Left lung (tissue), 10 donors: Measurements from ENCODE around the gene WHAMM. TPM values are rescaled to one million over a fixed set of nuclear protein-coding genes. Genes with fewer than 3 reads are reported as not detected.

Source experiments
- ATAC-seq: fragments of 200-7000 bp; cut with Tn5 transposase; one replicate; pipeline ENCODE4 v1.9.1; 2020; ENCODE audit warnings: moderate library complexity
- DNase-seq, 4 donors: peaks; one replicate each; pipeline ENCODE4 v3.0.0-alpha.2; 2013 to 2020
- H3K27ac ChIP-seq, 2 donors: fragments of 200-600 bp; sonication (generic) in 1 of 2; one replicate each; pipeline versions ENCODE4 v1.5.0 to v1.8.0; 2020 to 2021
- H3K27me3 ChIP-seq, 2 donors: fragments of 200-600 bp; sonication (generic) in 1 of 2; one replicate each; pipeline versions ENCODE4 v1.5.0 to v1.8.0; 2020 to 2021
- H3K36me3 ChIP-seq, 2 donors: fragments of 200-600 bp; sonication (generic) in 1 of 2; one replicate each; pipeline versions ENCODE4 v1.5.0 to v1.8.0; 2020 to 2021
- H3K4me1 ChIP-seq, 2 donors: fragments of 200-600 bp; one replicate each; pipeline ENCODE4 v1.8.0; 2021
- H3K4me3 ChIP-seq, 2 donors: fragments of 200-600 bp; sonication (generic) in 1 of 2; one replicate each; pipeline versions ENCODE4 v1.5.0 to v1.8.0; 2020 to 2021; ENCODE audit warnings: mild to moderate bottlenecking in 1 of 2
- H3K9me3 ChIP-seq, 2 donors: fragments of 200-600 bp; sonication (generic) in 1 of 2; one replicate each; pipeline versions ENCODE4 v1.5.0 to v1.8.0; 2020 to 2021
- intact Hi-C, 2 donors: fragments of 100-400 bp; cut with DNase I; formaldehyde crosslinking; loops; one replicate each; pipeline versions ENCODE4 v1.11.2 to v1.14.2; 2022
- polyA plus RNA-seq, 6 donors: library from polyadenylated mRNA; unstranded; fragments of 120-200 nt; gene quantifications; one replicate each; pipeline ENCODE4 v1.2.1, GENCODE V29; 2013; ENCODE audit not compliant: insufficient read length in 6 of 6
- total RNA-seq, 2 donors: library from RNA; stranded (reverse); fragmentation: NEBNext Ultra II Directional; extraction: Animal tissue kit (Norgen Biotek cat#: 25700); gene quantifications; one replicate each; pipeline ENCODE4 v1.2.1, GENCODE V29; 2021
- TF ChIP-seq, protein P1 (sequence below), 2 donors: fragments of 200-600 bp; sonication (generic) in 1 of 2; IDR thresholded peaks; one replicate each; pipeline versions ENCODE4 v1.5.0 to v1.8.0; 2021; ENCODE audit warnings: antibody characterized with exemption in 2 of 2
- donor health status: DM: no; HTN: yes; CAD: no.
- donor health status: DM: no; HTN: no; CAD: no.

WHAMM gene
- total and polyA plus RNA-seq, 8 donors = 9.3 to 15.8 (median 13.4) TPM

DNA sequence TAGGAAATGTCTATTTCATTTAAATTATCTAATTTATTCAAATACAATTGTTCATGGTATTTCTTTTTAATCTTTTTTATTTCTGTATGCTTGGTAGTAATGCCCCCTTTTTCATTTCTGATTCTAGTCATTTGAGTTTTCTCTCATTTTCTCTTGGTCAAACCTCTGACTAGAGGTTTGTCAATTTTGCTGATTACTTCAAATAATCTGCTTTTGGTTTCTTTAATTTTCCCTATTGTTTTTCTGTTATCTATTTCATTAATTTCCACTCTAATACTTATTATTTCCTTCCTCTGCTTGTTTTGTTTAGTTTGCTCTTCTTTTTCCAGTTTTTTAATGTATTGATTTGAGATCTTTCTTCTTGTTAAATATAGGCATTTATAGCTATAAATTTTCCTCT is 15.7 kb upstream of the WHAMM start:
- no peaks in the 10 kb centered on the region for H3K9me3 ChIP-seq
- H3K36me3 ChIP-seq = no peaks in the 10 kb centered on the region
- no peak overlapping the region for H3K27ac ChIP-seq
- DNase-seq (no peak), ATAC-seq (no peak)
- intact Hi-C loops = no loop called here
- no peaks in the 10 kb centered on the region for H3K4me1 ChIP-seq
- no peaks in the 10 kb centered on the region for H3K27me3 ChIP-seq
- no peak overlapping the region for H3K4me3 ChIP-seq
- TF ChIP-seq, protein P1, sequence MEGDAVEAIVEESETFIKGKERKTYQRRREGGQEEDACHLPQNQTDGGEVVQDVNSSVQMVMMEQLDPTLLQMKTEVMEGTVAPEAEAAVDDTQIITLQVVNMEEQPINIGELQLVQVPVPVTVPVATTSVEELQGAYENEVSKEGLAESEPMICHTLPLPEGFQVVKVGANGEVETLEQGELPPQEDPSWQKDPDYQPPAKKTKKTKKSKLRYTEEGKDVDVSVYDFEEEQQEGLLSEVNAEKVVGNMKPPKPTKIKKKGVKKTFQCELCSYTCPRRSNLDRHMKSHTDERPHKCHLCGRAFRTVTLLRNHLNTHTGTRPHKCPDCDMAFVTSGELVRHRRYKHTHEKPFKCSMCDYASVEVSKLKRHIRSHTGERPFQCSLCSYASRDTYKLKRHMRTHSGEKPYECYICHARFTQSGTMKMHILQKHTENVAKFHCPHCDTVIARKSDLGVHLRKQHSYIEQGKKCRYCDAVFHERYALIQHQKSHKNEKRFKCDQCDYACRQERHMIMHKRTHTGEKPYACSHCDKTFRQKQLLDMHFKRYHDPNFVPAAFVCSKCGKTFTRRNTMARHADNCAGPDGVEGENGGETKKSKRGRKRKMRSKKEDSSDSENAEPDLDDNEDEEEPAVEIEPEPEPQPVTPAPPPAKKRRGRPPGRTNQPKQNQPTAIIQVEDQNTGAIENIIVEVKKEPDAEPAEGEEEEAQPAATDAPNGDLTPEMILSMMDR (IDR thresholded peaks at IDR 0.05) = no peak

DNA sequence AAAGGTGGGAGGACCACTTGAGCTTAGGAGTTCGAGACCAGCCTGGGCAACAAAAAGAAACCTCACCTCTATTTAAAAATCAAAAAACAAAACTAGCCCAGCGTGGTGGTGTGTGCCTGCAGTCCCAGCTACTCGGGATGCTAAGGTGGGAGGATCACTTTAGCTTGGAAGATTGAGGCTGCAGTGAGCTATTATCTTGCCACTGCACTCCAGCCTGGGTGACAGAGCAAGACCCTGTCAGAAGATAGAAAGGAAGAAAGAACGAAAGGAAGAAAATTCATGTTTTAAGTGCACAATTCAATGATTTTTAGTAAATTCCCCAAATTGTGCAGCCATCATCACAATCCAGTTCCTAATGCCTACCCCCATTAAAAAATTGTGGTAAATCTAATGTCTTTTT is 11.3 kb upstream of the WHAMM start:
- no peak overlapping the region for H3K27ac ChIP-seq
- intact Hi-C loops = no loop called here
- H3K4me1 ChIP-seq = no peaks in the 10 kb centered on the region
- no peaks in the 10 kb centered on the region for H3K36me3 ChIP-seq
- TF ChIP-seq, protein P1 (IDR thresholded peaks at IDR 0.05) = no peak
- ATAC-seq (no peak), DNase-seq (no peak)
- H3K27me3 ChIP-seq = no peaks in the 10 kb centered on the region
- no peaks in the 10 kb centered on the region for H3K9me3 ChIP-seq
- no peak overlapping the region for H3K4me3 ChIP-seq

DNA sequence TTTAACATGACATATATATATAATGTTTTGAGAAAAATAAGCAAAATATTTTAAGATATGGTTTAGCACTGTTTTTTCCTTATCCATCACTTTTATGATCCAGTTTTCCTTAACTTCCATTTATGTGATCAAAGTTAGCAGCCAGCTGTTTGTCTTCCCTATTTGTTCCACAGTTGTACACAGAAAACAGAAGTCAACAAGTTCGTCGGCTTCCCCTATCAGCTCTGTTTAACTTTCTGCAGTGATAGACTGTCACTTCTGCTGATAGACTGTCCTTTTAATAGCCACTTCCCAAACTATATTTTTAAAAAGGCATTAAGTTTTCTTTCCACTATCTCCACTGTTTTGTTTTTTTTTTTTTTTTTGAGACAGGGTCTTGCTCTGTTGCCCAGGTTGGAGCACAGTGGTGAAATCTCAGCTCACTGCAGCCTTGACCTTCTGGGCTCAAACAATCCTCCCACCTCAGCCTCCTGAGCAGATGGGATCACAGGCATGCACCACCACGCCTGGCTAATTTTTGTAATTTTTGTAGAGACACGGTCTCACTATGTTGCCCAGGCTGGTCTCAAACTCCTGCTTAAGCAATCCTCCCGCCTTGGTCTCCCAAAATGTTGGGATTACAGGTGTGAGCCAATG is 10.8 kb upstream of the WHAMM start:
- Histone ChIP-seq H3K36me3 (no peaks in the 10 kb centered on the region), H3K4me3 (no peak overlapping the region), H3K9me3 (no peaks in the 10 kb centered on the region), H3K27me3 (no peaks in the 10 kb centered on the region), H3K27ac (no peak overlapping the region), H3K4me1 (no peaks in the 10 kb centered on the region)
- DNase-seq = no peak
- intact Hi-C loops = no loop called here
- TF ChIP-seq, protein P1 (IDR thresholded peaks at IDR 0.05) = no peak
- no peak for ATAC-seq

DNA sequence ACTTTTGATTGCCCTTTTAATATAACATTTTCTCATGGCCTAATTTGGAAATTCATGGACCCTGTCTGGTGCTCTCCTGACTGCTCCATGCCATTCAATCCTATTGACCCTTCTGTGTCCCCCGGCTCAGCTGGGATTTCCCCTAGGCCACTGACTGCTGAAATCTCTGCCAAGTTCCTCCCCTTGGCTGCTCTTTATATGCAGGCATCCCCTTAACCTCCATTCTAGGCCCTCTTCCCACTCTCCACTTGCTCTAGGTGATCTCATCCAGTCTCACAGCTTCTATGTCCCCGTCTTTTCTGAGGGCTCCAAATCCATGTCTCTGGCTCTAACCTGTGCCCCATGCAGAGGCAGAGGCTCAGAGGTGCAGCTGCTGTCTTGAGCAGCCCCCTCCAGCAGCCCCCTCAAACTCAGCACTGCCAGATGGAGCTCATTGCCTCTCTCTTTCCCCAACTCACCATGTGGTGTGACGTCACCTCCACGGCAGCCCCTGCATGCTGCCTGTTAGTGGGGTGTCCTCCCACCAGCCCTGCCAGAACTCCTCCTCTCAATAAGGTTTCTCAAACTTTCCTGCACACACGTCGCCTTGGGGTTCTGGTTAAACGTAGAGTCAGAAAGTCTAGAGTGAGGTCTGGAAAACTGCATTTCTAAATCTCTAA is 10.1 kb upstream of the WHAMM start:
- ATAC-seq (no peak), DNase-seq (no peak)
- no peak overlapping the region for H3K4me3 ChIP-seq
- no peaks in the 10 kb centered on the region for H3K27me3 ChIP-seq
- H3K27ac ChIP-seq = no peak overlapping the region
- intact Hi-C loops = no loop called here
- H3K36me3 ChIP-seq = no peaks in the 10 kb centered on the region
- TF ChIP-seq, protein P1 (IDR thresholded peaks at IDR 0.05) = no peak
- no peaks in the 10 kb centered on the region for H3K4me1 ChIP-seq
- H3K9me3 ChIP-seq = no peaks in the 10 kb centered on the region

DNA sequence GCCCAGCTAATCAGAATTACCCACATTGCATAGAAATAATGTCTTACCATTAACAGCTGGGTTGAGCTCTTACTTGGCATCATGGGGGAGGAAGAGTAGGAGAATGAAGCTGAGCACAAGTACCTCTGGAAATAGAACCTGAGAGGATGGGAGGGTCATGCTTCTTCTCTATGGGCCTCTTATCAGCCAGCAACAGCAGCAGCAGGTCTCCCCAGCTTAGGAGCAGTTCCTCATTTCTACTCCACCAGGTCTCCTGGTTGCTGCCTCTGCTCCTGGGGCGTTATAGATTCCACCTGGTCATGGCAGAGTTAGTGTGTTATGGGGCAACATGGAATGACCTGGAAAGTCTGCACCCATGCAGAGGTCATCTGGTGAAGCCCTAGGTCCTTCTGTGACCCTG is 6.9 kb upstream of the WHAMM start:
- intact Hi-C loops = no loop called here
- H3K36me3 ChIP-seq = no peaks in the 10 kb centered on the region
- no peak for ATAC-seq

More for the DNA sequence above, 6.9 kb upstream of the WHAMM start:
- TF ChIP-seq, protein P1 (IDR thresholded peaks at IDR 0.05) = no peak
- no peak overlapping the region for H3K4me3 ChIP-seq
- H3K27me3 ChIP-seq = no peaks in the 10 kb centered on the region
- H3K27ac ChIP-seq = no peak overlapping the region
- H3K4me1 ChIP-seq = no peaks in the 10 kb centered on the region
- no peak for DNase-seq
- H3K9me3 ChIP-seq = no peaks in the 10 kb centered on the region
